AML-193 (cell line): Measurements from ENCODE around the gene METTL23.

Experiments used
- DNase-seq, 2 experiments: peaks; one replicate each; lab custom pipeline; 2025; lab: John Stamatoyannopoulos, UW

METTL23 gene, protein sequence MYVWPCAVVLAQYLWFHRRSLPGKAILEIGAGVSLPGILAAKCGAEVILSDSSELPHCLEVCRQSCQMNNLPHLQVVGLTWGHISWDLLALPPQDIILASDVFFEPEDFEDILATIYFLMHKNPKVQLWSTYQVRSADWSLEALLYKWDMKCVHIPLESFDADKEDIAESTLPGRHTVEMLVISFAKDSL

DNA sequence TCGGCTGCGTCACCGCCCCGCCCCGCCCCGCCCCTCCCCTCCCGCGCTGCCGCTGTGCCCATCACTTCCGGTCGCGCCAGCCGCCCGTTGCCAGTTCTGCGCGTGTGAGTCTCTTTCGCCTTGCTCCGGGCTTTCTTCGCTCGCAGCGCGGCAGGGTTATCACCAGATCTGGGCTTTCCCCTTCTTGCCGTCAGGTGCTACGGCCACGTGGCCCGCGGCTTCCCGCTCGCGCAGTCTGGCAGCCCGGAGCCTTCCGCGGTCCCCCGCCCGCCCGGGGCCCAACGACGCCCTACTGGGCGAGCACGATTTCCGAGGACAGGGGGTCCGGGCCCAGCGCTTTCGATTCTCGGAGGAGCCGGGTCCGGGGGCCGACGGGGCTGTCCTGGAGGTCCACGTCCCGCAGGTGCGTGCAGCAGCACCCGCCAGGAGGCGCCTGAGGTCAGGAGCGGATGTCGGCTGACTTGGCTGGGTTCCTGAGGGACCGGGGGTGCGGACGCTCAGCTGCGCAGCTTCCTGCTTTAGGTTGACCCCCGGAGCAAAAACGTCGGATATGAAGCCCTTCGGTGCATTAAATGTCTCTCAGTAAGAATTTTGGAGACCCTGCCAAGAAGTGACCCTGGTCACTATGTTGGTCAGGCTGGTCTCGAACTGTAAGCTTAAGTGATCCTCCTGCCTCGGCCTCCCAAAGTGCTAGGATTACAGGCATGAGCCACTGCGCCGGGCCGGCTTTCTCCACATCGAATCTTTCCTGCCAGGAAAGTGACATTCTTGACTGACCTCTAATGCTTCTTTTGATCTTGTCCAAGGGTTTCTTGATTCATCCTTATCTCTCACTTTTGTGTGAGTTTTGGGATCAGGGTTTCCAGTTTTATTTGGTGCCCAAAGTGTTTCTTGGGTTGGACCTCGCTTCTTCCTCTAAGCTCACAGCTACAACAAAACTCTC lies at the start of gene METTL23:
TSS of gene METTL23 (plus strand) at position 64 of the 943 bp plus-strand sequence. CDS start 2,872 bp downstream, outside the sequence.
- peak; percentile 53 to 69 for DNase-seq

DNA sequence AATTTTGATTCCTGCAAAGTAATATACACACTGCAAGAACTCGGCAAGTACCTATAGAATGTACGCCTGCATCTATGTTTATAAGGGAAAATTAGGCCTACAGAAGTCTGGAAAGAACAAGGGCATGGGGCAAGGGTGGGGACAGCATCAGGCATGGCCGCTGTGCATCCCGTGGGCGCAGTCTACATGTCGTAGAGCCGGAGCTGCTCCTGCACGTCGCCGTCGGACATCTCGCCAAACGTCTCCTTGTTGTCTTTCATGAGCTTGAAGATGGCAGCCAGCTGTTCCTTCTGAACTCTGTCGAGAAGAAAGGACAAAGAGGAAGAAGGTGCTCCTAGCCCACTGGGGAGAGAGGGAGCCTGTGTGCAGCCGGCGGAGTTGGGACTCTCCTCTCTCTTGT lies 49.2 kb upstream of the METTL23 start:
- no peak for DNase-seq

- DNase-seq, result no peak
These were observed 48.3 kb upstream of the METTL23 start for GRCh38 chr17:76678330-76678729.

- DNase-seq, result no peak
These were observed 47.4 kb upstream of the METTL23 start for GRCh38 chr17:76679239-76679638.

DNA sequence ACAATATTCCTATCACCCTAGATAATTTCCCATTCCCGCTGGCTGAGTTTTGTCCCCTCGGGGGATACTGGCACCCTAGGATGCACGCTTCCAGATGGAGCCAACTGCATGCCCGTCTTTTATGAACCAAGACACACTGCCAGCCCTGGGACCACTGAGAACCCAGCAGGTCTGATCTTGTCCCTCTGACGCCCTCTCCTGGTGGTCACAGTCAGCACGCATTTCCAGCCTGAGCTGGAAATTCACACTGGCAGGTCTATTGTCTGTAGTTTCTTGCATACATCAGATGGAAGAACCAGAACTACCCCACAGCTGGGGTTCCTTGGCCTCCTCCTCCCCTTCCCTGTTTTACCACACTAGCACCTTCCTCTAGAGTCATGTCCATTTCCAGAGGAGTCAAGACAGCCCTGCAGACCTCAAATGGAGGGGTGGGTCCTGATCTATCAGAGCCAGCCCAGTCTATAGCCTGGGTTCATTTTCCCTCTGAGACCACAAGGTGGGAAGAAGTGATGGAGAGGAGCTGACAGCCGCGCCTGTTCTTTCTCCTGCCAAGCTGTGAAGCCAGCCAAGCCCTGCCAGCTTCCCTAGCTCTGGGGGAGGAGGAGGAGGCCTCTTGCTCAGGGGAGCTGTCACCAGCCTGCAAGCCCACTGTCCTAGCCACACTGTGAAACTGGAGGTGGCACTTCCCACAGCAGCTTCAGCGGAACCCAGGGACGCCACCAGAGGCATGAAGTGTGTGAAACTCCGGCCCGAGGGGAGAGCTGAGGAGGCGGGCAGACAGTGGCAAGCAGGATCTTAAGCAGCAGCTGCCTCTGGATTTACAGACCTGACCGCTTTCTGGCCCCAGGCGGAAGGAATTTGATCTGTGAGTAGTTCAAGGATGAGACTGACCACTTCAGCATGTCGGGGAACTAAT lies 45.2 kb upstream of the METTL23 start:
- peak; percentile 68 to 72 for DNase-seq

GRCh38 chr17:76682296-76682695 lies 44.3 kb upstream of the METTL23 start:
- DNase-seq, result no peak

DNA sequence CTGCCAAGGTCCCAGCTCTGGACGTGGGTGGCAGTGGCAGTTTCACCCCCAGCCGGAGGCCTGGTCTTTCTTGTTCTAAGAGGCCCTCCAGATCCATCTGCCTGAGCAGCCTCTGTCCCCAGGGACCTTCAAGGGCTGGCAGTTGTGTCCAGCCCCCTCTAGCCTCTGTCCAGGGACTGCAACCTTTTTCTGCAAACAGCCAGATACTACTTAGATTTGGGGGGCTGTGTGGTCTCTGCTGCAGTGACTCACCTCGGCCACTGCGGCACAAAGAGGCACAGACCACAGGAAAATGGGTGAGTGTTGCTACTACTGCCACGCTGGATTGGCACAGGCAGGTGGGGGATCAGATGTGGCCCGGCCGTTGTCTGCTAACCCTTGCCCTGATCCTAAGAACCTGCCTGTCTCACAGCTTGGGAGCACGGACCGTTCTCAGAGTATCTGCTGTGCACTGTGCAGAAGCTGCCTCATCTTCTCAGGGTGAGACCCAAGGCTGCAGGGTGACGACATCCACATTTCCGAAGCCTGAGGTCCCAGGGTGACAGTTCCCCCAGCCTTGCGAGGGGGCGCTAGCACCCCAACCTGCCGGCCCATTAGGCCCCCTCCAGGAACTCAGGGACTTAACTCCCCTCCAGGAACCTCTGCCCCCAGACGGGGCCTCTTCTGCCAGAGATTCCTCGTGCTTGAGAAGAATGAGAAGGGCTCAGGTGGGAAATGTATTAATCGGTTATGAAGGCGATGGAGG lies 43.5 kb upstream of the METTL23 start:
- DNase-seq, result no peak

- DNase-seq, result no peak
These were observed 42.5 kb upstream of the METTL23 start for GRCh38 chr17:76683921-76684745.

DNA sequence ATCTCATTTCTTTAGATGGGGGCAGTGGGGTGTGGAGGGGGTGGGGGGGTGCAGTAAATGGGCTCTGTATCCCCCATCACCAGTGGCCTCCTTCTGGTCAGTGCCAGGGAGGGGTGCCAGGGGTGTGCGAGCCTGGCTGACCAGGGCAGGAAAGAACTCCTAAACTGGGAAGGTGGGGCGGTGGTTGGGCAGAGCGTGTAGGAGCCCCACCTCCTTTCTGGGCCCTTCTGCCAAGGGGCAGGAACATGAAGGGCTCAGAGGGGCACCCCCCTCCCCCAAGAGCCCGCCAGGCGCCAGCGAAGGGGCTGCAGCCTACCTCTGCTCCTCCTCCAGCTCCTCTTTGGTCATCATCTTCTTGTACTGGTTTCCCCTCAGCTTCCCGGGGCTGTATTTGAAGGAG lies 41.9 kb upstream of the METTL23 start:
- DNase-seq, result no peak

GRCh38 chr17:76685366-76685765 lies 41.3 kb upstream of the METTL23 start:
- no peak for DNase-seq

GRCh38 chr17:76685846-76686245 lies 40.8 kb upstream of the METTL23 start:
- no peak for DNase-seq

- DNase-seq, result no peak
These were observed 39.9 kb upstream of the METTL23 start for GRCh38 chr17:76686538-76687297.

DNA sequence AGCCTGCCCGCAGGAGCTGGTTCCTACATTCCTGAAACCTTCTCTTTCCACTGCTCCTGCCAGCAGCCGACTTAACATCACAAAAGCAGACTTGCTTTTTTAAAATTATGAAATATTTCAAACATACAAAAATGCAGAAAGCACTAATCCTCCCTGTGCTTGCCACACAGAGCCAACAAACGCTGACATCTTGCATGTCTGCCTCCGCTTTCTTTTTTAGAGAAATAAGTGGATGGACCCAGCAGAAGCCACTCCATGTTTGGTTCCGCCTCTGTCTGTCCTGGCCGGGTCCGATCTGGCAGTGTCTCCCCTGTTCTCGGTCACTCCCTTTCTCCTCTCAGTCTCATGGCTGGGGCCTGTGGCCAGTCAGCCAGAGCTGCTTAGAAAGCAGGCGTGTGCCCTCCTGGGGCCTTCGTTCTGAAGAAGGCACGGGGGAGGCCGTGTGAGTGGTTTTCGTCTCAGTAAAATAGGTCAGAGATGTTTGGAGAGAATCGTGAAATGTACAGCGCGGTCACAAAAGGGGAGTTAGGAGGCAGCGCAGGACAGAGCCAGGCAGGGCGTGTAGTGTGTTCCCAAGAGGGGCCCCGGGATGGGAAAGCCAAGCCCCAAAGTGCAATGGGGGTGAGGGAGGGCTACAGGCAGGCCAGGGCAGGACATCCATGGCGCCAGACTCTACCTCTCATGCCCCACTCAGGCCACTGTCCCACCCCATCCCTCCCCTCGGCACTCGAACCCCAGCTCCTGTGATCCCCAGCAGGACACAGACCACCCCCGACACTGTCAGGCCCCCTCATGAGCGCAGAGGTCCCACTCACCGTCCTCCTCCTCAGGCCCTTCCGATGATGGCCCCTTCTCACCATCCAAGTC lies 39.1 kb upstream of the METTL23 start:
- DNase-seq, result no peak

- no peak for DNase-seq
These were observed 38.4 kb upstream of the METTL23 start for GRCh38 chr17:76688165-76688622.

DNA sequence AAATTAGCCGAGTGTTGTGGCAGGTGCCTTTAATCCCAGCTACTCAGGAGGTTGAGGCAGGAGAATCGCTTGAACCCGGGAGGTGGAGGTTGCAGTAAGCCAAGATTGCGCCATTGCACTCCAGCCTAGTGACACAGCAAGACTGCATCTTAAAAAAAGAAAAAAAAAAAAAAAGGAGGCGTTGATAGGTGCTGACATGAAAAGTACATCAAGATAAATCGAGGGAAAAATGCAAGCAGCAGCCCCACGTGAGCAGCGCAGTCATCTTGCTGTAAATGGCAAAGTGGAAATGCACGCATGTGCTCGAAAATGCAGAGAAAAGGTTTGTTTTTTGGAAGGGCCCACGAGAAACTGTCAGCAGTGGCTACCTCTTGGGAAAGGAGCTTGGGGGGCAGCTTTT lies 36.8 kb upstream of the METTL23 start:
- no peak for DNase-seq

DNA sequence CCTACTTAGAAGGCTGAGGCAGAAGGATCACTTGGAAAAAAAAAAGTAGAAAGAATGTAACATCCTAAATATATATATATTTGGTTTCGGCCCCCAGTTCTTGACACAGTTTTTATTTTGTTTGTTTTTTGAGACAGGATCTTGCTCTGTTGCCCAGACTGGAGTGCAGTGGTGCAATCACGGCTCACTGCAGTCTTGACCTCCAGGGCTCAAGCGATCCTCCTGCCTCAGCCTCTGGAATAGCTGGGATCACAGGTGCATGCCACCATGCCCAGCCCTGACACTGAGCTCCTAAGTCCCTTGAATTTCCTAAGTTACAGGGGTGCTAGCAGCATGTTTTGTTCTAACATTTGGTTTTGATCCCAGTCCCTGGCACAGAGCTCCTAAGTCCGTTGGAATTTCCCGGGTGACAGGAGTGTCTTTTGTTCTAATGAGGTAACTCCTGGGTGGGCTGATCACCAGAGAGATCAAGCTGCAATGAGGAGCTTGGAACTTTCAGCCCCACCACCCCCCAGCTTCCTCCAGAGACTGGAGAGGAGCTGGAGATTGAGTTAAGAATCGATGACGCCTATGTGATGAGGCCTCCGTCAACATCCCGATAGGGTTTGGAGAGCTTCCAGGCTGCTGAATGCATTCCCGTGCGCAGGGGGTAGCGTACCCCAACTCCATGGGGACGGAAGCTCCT lies 35.9 kb upstream of the METTL23 start:
- DNase-seq, result no peak

DNA sequence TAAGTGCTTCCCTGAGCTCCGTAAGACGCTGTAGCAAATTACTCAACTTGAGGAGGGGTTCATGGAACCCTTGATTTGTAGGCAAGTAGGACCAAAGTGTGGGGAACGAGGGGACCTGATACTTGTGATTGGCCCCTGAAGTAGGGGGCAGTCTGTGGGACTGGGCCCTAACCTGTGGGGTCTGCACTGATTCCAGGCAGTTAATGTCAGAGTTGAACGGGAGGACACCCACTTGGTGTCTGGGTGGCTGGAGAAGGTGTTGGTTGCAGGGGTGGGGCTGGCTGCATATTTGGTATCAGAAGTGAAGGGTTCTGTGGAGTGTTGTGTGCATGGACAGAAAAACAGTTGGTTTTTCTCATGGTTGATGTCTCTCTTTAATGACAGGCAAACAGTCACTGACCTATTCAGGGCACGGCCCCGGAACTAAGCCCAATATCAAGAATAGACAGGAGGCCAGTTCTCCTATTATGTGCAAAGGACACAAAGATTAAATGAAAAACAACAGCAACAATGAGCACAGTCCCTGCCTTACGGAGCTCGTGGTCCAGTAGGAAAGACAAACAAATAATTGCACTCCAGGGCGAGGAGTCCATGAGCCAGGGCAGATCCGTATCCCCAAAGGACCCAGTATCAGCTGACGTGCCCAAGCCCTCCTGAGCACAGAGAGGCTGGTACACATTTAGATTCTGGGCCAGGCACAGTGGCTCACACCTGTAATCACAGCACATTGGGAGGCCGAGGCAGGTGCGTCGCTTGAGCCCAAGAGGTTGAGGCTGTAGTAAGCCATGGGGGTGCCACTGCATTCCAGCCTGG lies 35.1 kb upstream of the METTL23 start:
- DNase-seq, result no peak
